GM12878 (cell line): ENCODE measurements around the gene SIM1. TPM values are rescaled to one million over a fixed set of nuclear protein-coding genes. Genes with fewer than 3 reads are reported as not detected.

ENCODE experiments used
- ATAC-seq: fragments of 200-7000 bp; cut with Tn5 transposase; 3 replicates; pipeline ENCODE4 v1.9.1; 2020; ENCODE audit warnings: mild to moderate bottlenecking, moderate library complexity
- BruUV-seq: library from RNA; stranded (reverse); fragments of 400-500 nt; replicated peaks from 2 replicates; lab custom pipeline; 2021; lab: Mats Ljungman, UMichigan
- CTCF ChIA-PET: fragments of 300-600 bp; sonication (Branson Sonifier 250); formaldehyde crosslinking; extraction: SDS; loops from one replicate; lab custom pipeline; 2021; ENCODE audit warnings: inconsistent platforms; lab: Yijun Ruan, JAX
- POLR2A ChIA-PET: fragments of 350-600 bp; formaldehyde crosslinking; extraction: SDS; loops from one replicate; lab custom pipeline; 2021; ENCODE audit warnings: inconsistent platforms; lab: Charles Lee
- RAD21 ChIA-PET: fragments of 300-600 bp; sonication (Branson Sonifier 250); formaldehyde crosslinking; loops from one replicate; lab custom pipeline; 2023; ENCODE audit warnings: antibody characterized with exemption; ENCODE audit not compliant: unreplicated experiment; lab: Charles Lee
- SMC1A ChIA-PET: fragments of 300-600 bp; sonication (Branson Sonifier 250); formaldehyde crosslinking; loops from one replicate; lab custom pipeline; 2023; ENCODE audit not compliant: unreplicated experiment, uncharacterized antibody; lab: Charles Lee
- DNase-seq: peaks from one replicate; pipeline ENCODE4 v3.0.0-alpha.2; 2011; ENCODE audit warnings: low read depth, low spot score
- FAIRE-seq: peaks from 3 replicates; lab custom pipeline; 2011; peaks lifted over from hg19 to GRCh38; lab: Jason Lieb, UNC
- H2AFZ ChIP-seq: 2 replicates; pipeline ENCODE4 v1.6.0; 2011; ENCODE audit warnings: low read depth, low read length, control low read depth; ENCODE audit not compliant: control insufficient read depth
- H3K27ac ChIP-seq: 2 replicates; pipeline ENCODE4 v1.5.1; 2011; ENCODE audit warnings: control low read depth; ENCODE audit not compliant: control insufficient read depth, insufficient read depth
- H3K27me3 ChIP-seq, 2 experiments: replicated peaks in 1 of 2; 2 replicates each; pipeline versions ENCODE4 v1.6.0 to v1.6.1; 2011; ENCODE audit warnings: low read length in 1 of 2; ENCODE audit not compliant: control insufficient read depth in 2 of 2, insufficient read depth in 2 of 2
- H3K36me3 ChIP-seq, 2 experiments: 2 replicates each; pipeline ENCODE4 v1.5.1; 2011; ENCODE audit warnings: low read length in 1 of 2; ENCODE audit not compliant: control insufficient read depth in 2 of 2, insufficient read depth in 2 of 2
- H3K4me1 ChIP-seq: 2 replicates; pipeline ENCODE4 v1.6.1; 2011; ENCODE audit warnings: mild to moderate bottlenecking, low read length, moderate library complexity, mixed read lengths; ENCODE audit not compliant: control insufficient read depth, insufficient read depth
- H3K4me2 ChIP-seq: 2 replicates; pipeline ENCODE4 v1.6.0; 2011; ENCODE audit warnings: control low read depth; ENCODE audit not compliant: control insufficient read depth, insufficient read depth
- H3K4me3 ChIP-seq: fragments of 200-600 bp; sonication (generic); 2 replicates; pipeline ENCODE4 v1.5.1; 2016
- H3K79me2 ChIP-seq: 2 replicates; pipeline ENCODE4 v1.6.0; 2011; ENCODE audit warnings: low read length; ENCODE audit not compliant: control insufficient read depth, insufficient read depth
- H3K9ac ChIP-seq: 2 replicates; pipeline ENCODE4 v1.8.0; 2011; ENCODE audit warnings: low read length, control low read depth, mixed read lengths; ENCODE audit not compliant: control insufficient read depth, insufficient read depth
- H3K9me3 ChIP-seq: replicated peaks from 3 replicates; pipeline ENCODE4 v1.5.1; 2011; ENCODE audit warnings: mild to moderate bottlenecking, low read length; ENCODE audit not compliant: control insufficient read depth, insufficient read depth
- H4K20me1 ChIP-seq: 2 replicates; pipeline ENCODE4 v1.6.0; 2011; ENCODE audit not compliant: control insufficient read depth, insufficient read depth
- BCL11A ChIP-seq: IDR thresholded peaks from 2 replicates; pipeline ENCODE4 v1.6.1; 2011; ENCODE audit warnings: low read depth, low read length
- BMI1 ChIP-seq: fragments of 450-650 bp; IDR thresholded peaks from 2 replicates; pipeline ENCODE4 v1.6.1; 2016; ENCODE audit warnings: mild to moderate bottlenecking, moderate library complexity, borderline replicate concordance
- BRCA1 ChIP-seq: IDR thresholded peaks from 2 replicates; pipeline ENCODE4 v1.6.1; 2011; ENCODE audit warnings: low read depth, low read length, improper control_type of control experiment
- CBX5 ChIP-seq: sonication (generic); IDR thresholded peaks from 2 replicates; pipeline ENCODE4 v1.6.1; 2016; ENCODE audit warnings: low read depth, moderate library complexity, mild to moderate bottlenecking, inconsistent platforms
- CREM ChIP-seq: IDR thresholded peaks from 2 replicates; pipeline ENCODE4 v1.6.1; 2014; ENCODE audit warnings: antibody characterized with exemption, low read depth
- GATAD2B ChIP-seq: fragments of 450-650 bp; conservative IDR thresholded peaks from 2 replicates; pipeline ENCODE4 v1.6.1; 2017; ENCODE audit warnings: low read depth, mild to moderate bottlenecking, moderate library complexity
- KAT2A ChIP-seq: conservative IDR thresholded peaks from 2 replicates; pipeline ENCODE4 v1.6.1; 2011; ENCODE audit warnings: low read depth, low read length; ENCODE audit not compliant: control insufficient read depth
- MEF2B ChIP-seq: fragments of 450-650 bp; IDR thresholded peaks from 2 replicates; pipeline ENCODE4 v1.6.1; 2018; ENCODE audit warnings: mild to moderate bottlenecking, moderate library complexity; ENCODE audit not compliant: partially characterized antibody, poor library complexity, severe bottlenecking
- PKNOX1 ChIP-seq: fragments of 450-650 bp; IDR thresholded peaks from 2 replicates; pipeline ENCODE4 v1.6.1; 2016; ENCODE audit warnings: mild to moderate bottlenecking
- RB1 ChIP-seq: fragments of 450-650 bp; formaldehyde crosslinking; IDR thresholded peaks from 2 replicates; pipeline ENCODE4 v1.6.1; 2017; ENCODE audit warnings: mild to moderate bottlenecking, borderline replicate concordance
- SMAD5 ChIP-seq: IDR thresholded peaks from 2 replicates; pipeline ENCODE4 v1.6.1; 2016; ENCODE audit warnings: antibody characterized with exemption, low read depth
- SUPT20H ChIP-seq: IDR thresholded peaks from 2 replicates; pipeline ENCODE4 v1.6.1; 2011; ENCODE audit warnings: low read depth, mild to moderate bottlenecking, low read length, moderate library complexity, borderline replicate concordance; ENCODE audit not compliant: control insufficient read depth
- ZBTB33 ChIP-seq: fragments of 450-650 bp; IDR thresholded peaks from 2 replicates; pipeline ENCODE4 v1.6.1; 2017; ENCODE audit warnings: mild to moderate bottlenecking
- ZNF622 ChIP-seq: fragments of 450-650 bp; IDR thresholded peaks from 2 replicates; pipeline ENCODE4 v1.6.1; 2017; ENCODE audit warnings: mild to moderate bottlenecking, inconsistent platforms
- ZNF687 ChIP-seq: fragments of 450-650 bp; IDR thresholded peaks from 2 replicates; pipeline ENCODE4 v1.6.1; 2017; ENCODE audit warnings: mild to moderate bottlenecking, moderate library complexity
- WGBS: methylation state at CpG from one replicate; pipeline ENCODE4 v1.1.6; 2016; ENCODE audit warnings: low lambda C conversion rate; ENCODE audit not compliant: insufficient replicate concordance, insufficient coverage; ENCODE audit errors: missing lambda C conversion rate; 5-methylcytosine and 5-hydroxymethylcytosine counted together
- in situ Hi-C: fragments of 300-500 bp; cut with MboI; formaldehyde crosslinking; loops from 9 replicates; pipeline ENCODE4 v1.14.3; 2018; ENCODE audit warnings: mixed read lengths
- intact Hi-C: fragments of 100-400 bp; cut with micrococcal nuclease; formaldehyde crosslinking; loops from one replicate; pipeline ENCODE4 v1.14.2; 2022; ENCODE audit not compliant: unreplicated experiment
- polyA plus RNA-seq, 11 experiments: library from polyadenylated mRNA; depleted of rRNA in 4 of 11; unstranded in 6 of 11; stranded (reverse) in 5 of 11; fragments of >200 nt; fragmentation: Nextera tagmentation in 4 of 11; fragmentation: Illumina TruSeq in 1 of 11; extraction: Ambion mirVana in 4 of 11; extraction: Trizol in 1 of 11; gene quantifications; 1 replicate in 1 of 11; 2 replicates in 10 of 11; pipeline versions ENCODE4 v1.2.1 to v1.2.3, GENCODE V29; 2011 to 2016; ENCODE audit warnings: inconsistent platforms in 2 of 11, missing spikeins in 2 of 11, low read depth in 1 of 11
- total RNA-seq, 4 experiments: library from RNA; depleted of rRNA in 3 of 4; stranded (reverse); fragments of >200 nt in 3 of 4; fragmentation: Illumina TruSeq in 1 of 4; extraction: Trizol in 1 of 4; gene quantifications; 2 replicates each; pipeline versions ENCODE4 v1.2.1 to v1.2.3, GENCODE V29; 2013 to 2021

SIM1 gene
- total and polyA plus RNA-seq, 10 of the 15 experiments (the other 5 are each of a cell fraction or from before 2014, with no cell fraction given): not detected

GRCh38 chr6:100488244-100488643 lies 23.5 kb upstream of the SIM1 start:
- ChIA-PET CTCF (interaction anchor here (0.8 to 1.5 kb wide), 2 partner anchors 16 to 232 kb away, joined by 3 read pairs; no protein-coding TSS in a partner anchor), RAD21 (no interaction called here), SMC1A (interaction anchor here (1.0 kb wide), 1 partner anchor 371 kb away, joined by 5 read pairs; no protein-coding TSS in a partner anchor), POLR2A (no interaction called here)
- Histone ChIP-seq H3K4me1 (no peaks in the 10 kb centered on the region), H3K9ac (no peak overlapping the region), H3K36me3 (no peaks in the 10 kb centered on the region), H3K27me3 (no peaks in the 10 kb centered on the region), H2AFZ (peak overlapping the region; percentile 30; the same call in 1 of the 2 replicates), H3K4me3 (no peak overlapping the region), H4K20me1 (no peaks in the 10 kb centered on the region), H3K27ac (no peak overlapping the region), H3K4me2 (no peak overlapping the region), H3K9me3 (no peaks in the 10 kb centered on the region), H3K79me2 (no peaks in the 10 kb centered on the region)
- intact Hi-C loops (no loop called here), in situ Hi-C loops (no loop called here)
- no TSS peak for BruUV-seq
- peak; percentile 70 for ATAC-seq
- FAIRE-seq: no peak
- DNase-seq: no peak
- 39% methylated on average over 5 of the region's 5 CpGs for WGBS
- TF ChIP-seq SUPT20H: no peak
- no peak for TF ChIP-seq BRCA1
- no peak for TF ChIP-seq MEF2B
- TF ChIP-seq BCL11A: no peak
- TF ChIP-seq RB1: no peak
- no peak for TF ChIP-seq ZNF687
- no peak for TF ChIP-seq SMAD5
- no peak for TF ChIP-seq GATAD2B
- TF ChIP-seq BMI1: no peak
- no peak for TF ChIP-seq CREM
- no peak for TF ChIP-seq ZBTB33
- TF ChIP-seq ZNF622: no peak
- no peak for TF ChIP-seq CBX5
- TF ChIP-seq KAT2A: no peak
- no peak for TF ChIP-seq PKNOX1
